KMS-11 (cell line): Measurements from ENCODE around the gene PERCC1.

Experiments
- H2AFZ ChIP-seq: fragments of 200-600 bp; sonication (generic); 2 replicates; pipeline ENCODE4 v1.6.1; 2016; ENCODE audit warnings: antibody characterized with exemption, mixed run types, low read depth
- H3K27ac ChIP-seq: fragments of 200-600 bp; sonication (generic); 2 replicates; pipeline ENCODE4 v1.6.1; 2016; ENCODE audit warnings: mild to moderate bottlenecking, mixed run types
- H3K27me3 ChIP-seq: fragments of 200-600 bp; sonication (generic); 2 replicates; pipeline ENCODE4 v1.6.1; 2017; ENCODE audit warnings: mild to moderate bottlenecking, low read depth, mixed run types, moderate library complexity; ENCODE audit not compliant: insufficient read depth
- H3K36me3 ChIP-seq: fragments of 200-600 bp; sonication (generic); 2 replicates; pipeline ENCODE4 v1.6.1; 2017; ENCODE audit warnings: mild to moderate bottlenecking, mixed run types; ENCODE audit not compliant: insufficient read depth
- H3K4me1 ChIP-seq: fragments of 200-600 bp; sonication (generic); 2 replicates; pipeline ENCODE4 v1.6.1; 2016; ENCODE audit warnings: mild to moderate bottlenecking, low read depth, mixed run types; ENCODE audit not compliant: poor library complexity, severe bottlenecking
- H3K4me2 ChIP-seq: fragments of 200-600 bp; sonication (generic); 2 replicates; pipeline ENCODE4 v1.7.0; 2016; ENCODE audit warnings: mild to moderate bottlenecking, mixed run types
- H3K4me3 ChIP-seq: fragments of 200-600 bp; sonication (generic); IDR thresholded peaks from 2 replicates; pipeline ENCODE4 v1.6.1; 2017; ENCODE audit warnings: low read depth, low read length, mixed read lengths; ENCODE audit not compliant: insufficient read depth
- H3K79me2 ChIP-seq: fragments of 200-600 bp; sonication (generic); 2 replicates; pipeline ENCODE4 v1.6.1; 2016; ENCODE audit warnings: low read depth, mixed run types; ENCODE audit not compliant: insufficient read depth
- H3K9ac ChIP-seq: fragments of 200-600 bp; sonication (generic); 2 replicates; pipeline ENCODE4 v1.6.1; 2016; ENCODE audit warnings: mild to moderate bottlenecking, mixed run types
- H4K20me1 ChIP-seq: fragments of 200-600 bp; sonication (generic); 2 replicates; pipeline ENCODE4 v1.6.1; 2016; ENCODE audit warnings: mild to moderate bottlenecking, mixed run types; ENCODE audit not compliant: insufficient read depth
- CTCF ChIP-seq: fragments of 200-600 bp; sonication (generic); conservative IDR thresholded peaks from 2 replicates; pipeline ENCODE4 v1.6.1; 2017; ENCODE audit warnings: low read depth, mild to moderate bottlenecking, antibody characterized with exemption, low read length, moderate library complexity, mixed read lengths

PERCC1 gene

GRCh38 chr16:1433263-1433560 lies 2.3 kb downstream of the PERCC1 start:
- Histone ChIP-seq H3K36me3 (no peaks in the 10 kb centered on the region), H3K27ac (no peak overlapping the region), H3K4me3 (no peak overlapping the region), H2AFZ (no peak overlapping the region), H3K27me3 (peaks cover 94% of the 10 kb centered on the region), H3K4me1 (no peaks in the 10 kb centered on the region), H3K4me2 (no peak overlapping the region), H3K79me2 (no peaks in the 10 kb centered on the region), H3K9ac (no peak overlapping the region), H4K20me1 (no peaks in the 10 kb centered on the region)
- no peak for TF ChIP-seq CTCF

GRCh38 chr16:1433756-1434155 lies 2.9 kb downstream of the PERCC1 start:
- no peaks in the 10 kb centered on the region for H4K20me1 ChIP-seq
- no peak overlapping the region for H2AFZ ChIP-seq
- H3K79me2 ChIP-seq, result no peaks in the 10 kb centered on the region
- no peak for TF ChIP-seq CTCF
- no peak overlapping the region for H3K4me2 ChIP-seq
- no peaks in the 10 kb centered on the region for H3K4me1 ChIP-seq
- H3K36me3 ChIP-seq, result no peaks in the 10 kb centered on the region
- H3K27me3 ChIP-seq, result peaks cover 94% of the 10 kb centered on the region
- H3K27ac ChIP-seq, result no peak overlapping the region
- no peak overlapping the region for H3K4me3 ChIP-seq
- H3K9ac ChIP-seq, result no peak overlapping the region

- Histone ChIP-seq H2AFZ (no peak overlapping the region), H3K36me3 (no peaks in the 10 kb centered on the region), H3K27ac (no peak overlapping the region), H3K27me3 (peaks cover 91% of the 10 kb centered on the region), H3K9ac (no peak overlapping the region), H3K79me2 (no peaks in the 10 kb centered on the region), H4K20me1 (no peaks in the 10 kb centered on the region), H3K4me2 (no peak overlapping the region), H3K4me3 (no peak overlapping the region), H3K4me1 (no peaks in the 10 kb centered on the region)
- no peak for TF ChIP-seq CTCF
Observed at GRCh38 chr16:1434644-1435592, 4.0 kb downstream of the PERCC1 start.

- Histone ChIP-seq H2AFZ (no peak overlapping the region), H3K4me2 (no peak overlapping the region), H3K27me3 (peaks cover 90% of the 10 kb centered on the region), H3K4me3 (no peak overlapping the region), H3K36me3 (no peaks in the 10 kb centered on the region), H3K4me1 (no peaks in the 10 kb centered on the region), H3K27ac (no peak overlapping the region), H3K79me2 (no peaks in the 10 kb centered on the region), H3K9ac (no peak overlapping the region), H4K20me1 (no peaks in the 10 kb centered on the region)
- TF ChIP-seq CTCF, result no peak
Observed at GRCh38 chr16:1435921-1436697, 5.2 kb downstream of the PERCC1 start.
